Embryonic facial prominence (tissue), 1 donor: ENCODE data around the gene WBP4.
"Not testable (repeated sequence)": the region's sequence is repeated elsewhere in the genome, so short reads cannot be mapped to it uniquely, and the experiment has no call there.

Experiments used
- DNase-seq: peaks from one replicate; pipeline ENCODE4 v3.0.0-alpha.2; 2016; ENCODE audit errors: extremely low spot score

WBP4 gene, protein sequence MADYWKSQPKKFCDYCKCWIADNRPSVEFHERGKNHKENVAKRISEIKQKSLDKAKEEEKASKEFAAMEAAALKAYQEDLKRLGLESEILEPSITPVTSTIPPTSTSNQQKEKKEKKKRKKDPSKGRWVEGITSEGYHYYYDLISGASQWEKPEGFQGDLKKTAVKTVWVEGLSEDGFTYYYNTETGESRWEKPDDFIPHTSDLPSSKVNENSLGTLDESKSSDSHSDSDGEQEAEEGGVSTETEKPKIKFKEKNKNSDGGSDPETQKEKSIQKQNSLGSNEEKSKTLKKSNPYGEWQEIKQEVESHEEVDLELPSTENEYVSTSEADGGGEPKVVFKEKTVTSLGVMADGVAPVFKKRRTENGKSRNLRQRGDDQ

DNA sequence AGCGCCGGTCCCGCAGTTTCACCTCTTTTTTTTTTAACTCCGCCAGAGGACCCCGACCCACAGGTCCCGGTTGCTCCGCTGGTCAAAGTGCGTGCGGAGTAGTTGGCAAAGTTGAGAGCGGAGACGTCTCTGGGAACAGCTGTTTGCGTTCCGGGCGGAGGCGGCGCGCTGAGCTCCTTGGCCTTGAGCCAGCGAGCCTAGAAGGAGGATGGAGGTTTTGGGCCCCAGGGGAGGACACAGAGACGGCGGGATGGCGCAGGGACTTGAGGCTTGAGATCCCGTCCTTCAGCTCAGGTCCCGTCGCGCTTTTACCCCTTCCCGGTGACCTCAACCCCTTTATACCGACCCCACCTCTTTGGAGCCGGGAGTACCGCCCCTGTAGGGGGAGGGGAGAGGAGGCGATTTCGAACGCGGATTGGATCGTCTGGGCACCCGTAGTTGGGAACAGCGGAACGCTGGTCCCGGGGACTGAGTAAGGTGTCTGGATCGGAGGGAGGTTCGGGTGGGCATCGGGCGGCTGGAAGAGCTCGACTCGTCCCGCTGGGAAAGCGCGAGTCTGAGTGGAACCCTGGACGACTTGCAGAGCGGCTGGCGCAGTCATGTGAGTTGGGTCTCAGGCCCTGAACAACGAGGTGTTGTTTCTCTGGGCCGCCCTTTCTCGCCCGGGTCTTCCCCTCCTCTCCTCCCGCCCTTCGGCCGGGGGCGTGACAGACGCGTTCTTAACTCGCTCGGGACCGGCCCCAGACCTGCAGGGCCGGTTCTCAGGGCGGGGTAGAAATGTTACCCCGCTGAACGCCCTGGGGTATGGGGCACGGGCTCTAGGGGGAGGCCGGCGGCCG is at the start of gene WBP4:
TSS of gene WBP4 (plus strand) at position 435 of the 839 bp plus-strand sequence. CDS start at position 600, 165 bp downstream.
- DNase-seq = peak; percentile 91

DNA sequence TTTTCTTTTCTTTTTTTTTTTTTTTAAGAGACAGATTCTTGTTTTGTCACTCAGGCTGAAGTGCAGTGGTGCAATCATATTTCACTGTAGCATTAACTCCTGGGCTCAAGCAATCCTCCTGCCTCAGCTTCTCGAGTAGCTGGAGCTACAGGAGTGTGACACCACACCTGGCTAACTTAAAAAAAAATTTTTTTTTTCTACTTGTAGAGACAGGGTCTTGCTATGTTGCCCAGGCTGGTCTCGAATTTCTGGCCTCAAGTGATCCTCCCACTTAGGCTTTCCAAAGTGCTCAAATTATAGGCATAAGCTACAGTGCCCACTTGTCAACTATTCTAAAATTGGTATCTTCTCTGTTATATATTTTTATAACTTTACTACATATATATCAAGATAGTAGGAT is 48.8 kb upstream of the WBP4 start:
- no peak for DNase-seq

DNA sequence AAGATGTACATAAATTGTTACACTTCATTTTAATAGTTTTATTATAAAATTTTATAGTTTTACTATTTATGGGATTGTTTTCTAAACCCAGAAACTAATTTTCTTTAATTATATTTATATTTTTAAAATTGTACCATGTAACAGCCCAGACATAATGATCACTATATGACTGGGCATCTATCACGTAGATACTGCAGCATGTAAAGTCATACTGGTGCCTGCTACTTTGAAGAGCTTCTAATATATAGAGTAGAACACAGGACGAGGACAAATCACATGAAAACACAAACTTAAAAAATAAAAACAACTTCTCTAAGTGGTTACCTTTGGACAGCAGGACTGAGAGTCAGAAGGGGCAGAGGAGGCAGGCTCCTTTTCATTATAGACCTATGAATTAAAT is 47.5 kb upstream of the WBP4 start:
- no peak for DNase-seq

DNA sequence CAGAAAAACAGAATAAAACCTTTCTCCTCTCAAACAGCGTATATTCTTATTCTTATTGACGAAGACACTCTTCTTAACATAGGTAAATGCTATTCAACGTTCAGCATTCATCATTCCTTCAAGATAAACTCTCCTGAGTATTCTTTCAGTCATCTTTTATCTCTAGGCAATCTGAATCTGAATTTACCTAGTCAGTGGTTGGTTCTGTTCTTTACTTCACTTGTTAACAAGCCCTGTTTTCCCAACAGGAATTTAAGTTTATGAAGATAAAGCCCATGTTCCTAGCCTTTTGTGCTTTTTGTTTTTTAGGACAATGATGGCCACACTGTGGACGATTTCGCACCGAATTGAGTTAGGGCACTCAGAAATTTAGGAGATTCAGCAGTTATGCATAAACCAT is 45.4 kb upstream of the WBP4 start:
- DNase-seq = no peak

DNA sequence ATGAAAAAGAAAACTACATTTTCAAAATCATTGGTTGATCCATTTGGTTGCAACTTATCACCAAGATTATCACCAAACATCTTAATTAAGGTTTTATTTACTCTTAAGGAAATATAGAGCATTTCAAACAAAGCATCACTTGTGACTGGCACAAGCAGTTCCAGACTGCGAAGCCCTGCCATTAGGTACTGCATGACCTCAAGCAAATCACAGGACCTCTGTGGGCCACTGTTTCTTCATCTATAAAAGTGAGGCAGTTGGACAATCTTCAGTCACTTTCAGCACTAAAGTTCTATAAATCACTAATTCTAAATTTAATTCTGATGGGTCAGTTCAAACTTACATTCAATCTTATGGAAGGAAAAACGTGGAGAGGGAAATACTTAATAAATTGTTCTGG is 44.1 kb upstream of the WBP4 start:
- no peak for DNase-seq

DNA sequence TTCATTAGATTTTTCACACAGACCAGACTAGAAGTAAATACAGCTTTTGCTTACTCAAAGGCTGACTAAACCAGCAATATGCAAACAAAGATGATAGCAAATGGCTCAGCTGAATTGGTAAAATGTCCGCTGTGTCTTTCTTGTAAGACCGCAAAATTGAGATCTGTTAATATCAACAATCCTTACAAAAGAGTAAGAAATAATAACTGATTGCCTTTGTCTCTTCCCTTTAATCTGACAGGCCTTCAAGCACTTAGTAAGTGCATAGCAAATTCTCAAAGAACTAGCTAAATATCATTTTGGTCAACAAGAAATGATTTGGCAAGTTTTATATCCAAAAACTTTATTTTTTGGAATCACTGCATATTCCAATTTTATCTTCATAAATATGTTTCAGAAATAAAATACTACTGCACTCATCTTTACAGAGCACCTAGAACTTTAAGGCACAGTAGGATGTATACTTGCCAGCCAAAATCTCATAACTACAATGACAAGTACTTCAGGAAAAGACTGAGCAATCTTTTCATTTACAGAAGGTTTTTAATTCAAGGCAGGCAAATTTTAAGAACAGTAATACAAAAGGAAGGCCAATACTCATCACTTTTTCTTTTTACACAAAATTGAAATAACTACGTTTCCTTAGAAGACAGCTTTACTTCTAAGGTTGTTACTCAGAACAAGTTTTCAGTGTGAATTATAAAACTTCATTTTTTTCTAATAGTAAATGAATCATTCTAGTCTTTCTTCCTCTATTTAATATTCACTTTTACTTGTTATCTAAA is 43.3 kb upstream of the WBP4 start:
- DNase-seq = no peak

DNA sequence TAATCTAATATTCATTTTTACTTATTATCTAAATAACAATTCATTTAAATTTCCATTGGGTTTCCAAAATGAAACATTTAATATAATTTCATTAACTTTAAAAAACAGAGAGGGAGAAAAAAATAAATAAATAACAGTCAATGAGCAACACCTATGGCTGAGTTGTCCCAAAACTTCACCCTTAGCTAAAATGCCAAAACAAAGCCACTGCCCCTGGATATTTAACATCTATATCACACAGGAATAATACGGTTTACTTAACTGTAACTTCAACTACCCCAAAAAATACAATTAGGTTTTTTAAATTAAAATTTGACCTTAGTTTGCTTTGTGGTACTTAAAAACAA is 42.7 kb upstream of the WBP4 start:
- DNase-seq = no peak

DNA sequence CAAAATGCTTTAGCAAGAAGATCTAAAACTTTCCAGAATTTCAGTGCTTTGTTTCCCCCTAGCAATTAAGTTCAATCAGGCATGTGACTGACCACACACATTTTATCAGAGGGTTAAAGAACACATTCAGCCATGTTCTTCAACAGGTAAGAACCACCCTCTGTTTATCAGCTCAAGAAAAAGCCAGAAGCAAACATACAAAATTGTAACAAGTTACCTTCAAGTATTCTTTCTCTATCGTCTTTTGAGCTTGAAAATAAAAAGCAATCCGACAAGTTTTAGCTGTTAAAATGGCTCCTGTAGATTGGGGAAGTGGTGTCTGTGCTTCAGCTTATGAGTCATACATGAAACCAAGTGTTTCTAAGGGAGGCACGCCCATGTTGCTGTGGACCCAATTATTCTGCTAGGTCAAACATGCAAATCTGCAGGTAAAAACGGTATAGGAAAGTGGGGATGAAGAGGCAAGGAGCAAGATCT is 42.3 kb upstream of the WBP4 start, which contains the start of gene ELF1:
TSS of gene ELF1 (minus strand) at position 306 of the 477 bp plus-strand sequence. CDS start 37,262 bp downstream, outside the sequence.
- DNase-seq = no peak

DNA sequence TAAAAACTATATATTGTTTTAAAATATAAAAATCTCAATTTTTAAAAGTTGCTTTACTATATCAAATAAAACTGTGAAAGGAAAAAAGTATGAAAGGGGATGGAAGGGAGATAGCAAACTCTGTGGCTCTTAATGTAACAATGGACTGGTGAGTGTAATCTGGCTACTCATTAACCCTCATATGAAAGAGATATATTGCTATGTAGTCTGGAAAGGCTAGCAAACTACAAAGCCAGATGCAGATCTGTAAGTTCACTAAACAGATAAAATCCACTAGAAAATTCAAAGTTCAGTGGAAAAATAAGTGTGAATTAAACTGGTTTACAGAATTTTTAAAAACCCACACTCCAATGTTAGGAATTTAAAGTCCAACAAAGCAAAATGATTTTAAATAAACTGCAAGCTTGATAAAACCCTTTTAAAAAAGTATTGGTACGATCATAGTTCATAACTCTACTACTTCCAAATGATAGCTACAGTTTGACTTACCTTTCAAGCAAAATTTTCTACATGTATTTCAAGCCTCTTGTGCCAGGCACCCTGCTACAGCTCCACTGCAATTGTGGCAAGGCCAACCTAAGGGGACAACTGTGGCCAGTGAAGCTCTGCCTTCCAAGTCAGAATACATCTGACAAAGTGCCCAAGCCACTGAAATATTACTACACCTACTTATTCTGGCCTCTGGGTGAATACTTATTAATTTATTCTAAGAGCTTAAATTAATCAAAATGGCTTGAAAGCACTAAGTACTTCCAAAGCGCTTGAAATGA is 41.5 kb upstream of the WBP4 start:
- DNase-seq = no peak

DNA sequence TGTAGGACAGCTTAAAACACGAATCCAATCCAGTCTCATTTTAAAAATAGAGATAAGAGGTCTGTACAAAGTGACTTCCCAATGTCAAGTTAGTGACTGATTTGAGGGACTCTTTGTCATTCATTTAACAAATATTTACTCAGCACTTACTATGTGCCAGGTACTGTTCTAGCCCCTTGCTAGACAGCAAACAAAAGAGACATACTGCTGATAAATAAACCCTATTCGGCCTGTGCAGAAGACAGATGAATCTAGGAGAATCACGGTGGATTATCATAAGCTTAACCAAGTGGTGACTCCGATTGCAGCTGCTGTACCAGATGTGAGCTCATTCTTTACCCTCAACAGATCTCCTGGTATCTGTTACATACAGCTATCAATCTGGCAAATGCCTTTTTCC is 35.8 kb upstream of the WBP4 start:
- no peak for DNase-seq

DNA sequence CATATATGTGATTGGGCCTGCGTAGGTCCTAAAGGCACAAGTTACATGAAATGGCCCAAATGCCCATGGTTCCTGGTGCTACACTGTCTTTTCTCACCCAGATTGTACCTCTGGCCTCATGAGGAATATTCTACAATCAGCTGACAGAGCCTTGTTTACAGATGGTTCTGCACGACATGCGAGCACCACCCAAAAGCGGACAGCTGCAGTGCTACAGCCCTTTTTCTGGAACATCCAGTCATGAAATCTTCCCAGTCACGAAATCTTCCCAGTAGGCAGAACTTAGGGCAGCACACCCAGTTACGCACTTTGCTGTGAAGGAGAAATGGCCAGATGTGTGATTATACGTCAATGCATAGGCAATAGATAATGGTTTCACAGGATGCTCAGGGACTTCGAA is 34.5 kb upstream of the WBP4 start:
- DNase-seq = no peak

DNA sequence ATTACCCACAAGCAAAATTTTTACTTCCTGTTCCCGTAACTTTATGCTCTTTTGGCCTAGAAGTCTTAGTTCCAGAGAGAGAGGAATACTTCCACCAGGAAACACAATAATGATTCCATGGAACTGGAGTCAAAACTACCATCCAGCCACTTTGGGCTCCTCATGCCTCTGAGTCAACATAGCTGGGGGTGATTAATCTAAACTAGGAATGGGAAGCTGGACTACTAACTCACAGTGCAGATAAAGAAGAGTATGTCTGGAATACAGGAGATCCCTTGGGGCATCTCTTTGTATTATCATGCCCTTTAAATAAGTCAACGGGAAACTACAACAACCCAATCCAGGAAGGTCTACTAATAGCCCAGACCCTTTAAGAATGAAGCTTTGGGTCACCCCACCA is 33.3 kb upstream of the WBP4 start:
- no peak for DNase-seq

DNA sequence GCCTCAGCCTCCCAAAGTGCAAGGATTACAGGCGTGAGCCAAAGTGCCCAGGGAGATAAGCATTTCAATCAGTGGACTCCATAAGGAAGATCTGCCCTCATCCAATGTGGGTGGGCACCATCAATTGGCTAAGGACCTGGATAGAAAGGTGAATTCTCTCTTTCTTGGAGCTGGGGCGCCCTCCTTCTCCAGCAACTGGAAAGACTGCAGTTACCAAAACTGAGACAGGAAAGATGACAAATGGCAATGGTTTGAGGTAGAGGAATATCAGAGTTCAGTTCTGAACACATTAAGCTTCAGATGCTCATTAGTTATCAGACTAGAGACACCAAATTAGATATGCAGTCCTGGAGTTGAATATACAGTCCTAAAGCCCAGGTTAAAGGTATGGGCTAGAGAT is 31.7 kb upstream of the WBP4 start:
- DNase-seq = no peak

DNA sequence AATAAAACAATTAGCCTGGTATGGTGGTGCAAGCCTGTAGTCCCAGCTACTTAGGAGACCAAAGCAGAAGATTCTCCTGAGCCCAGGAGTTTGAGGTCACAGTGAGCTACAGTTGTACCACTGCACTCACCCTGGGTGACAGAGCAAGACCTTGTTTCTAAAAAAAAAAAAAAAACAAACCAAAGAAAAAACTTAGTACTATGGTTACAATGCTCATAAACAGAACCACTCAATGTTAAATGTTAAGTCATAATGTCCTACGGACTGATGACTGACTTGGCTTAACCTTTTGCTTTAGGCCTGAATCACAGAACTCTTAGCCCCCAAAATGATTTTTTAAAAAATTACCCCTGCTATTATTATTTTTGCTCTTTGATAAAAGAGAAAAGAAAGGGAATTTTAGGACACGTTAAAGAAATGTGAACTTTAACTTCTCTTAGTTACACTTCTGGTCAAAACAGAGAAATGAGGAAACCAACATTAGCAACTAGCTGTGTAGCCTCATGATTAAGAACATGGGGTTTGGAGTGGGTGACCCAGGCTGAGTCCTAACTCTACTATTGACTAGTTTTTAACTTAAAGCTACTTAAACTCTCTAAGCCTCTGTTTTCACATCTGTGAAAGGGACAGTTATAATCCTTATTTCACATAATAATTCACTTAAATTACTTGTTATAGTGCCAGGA is 28.5 kb upstream of the WBP4 start:
- DNase-seq = no peak

DNA sequence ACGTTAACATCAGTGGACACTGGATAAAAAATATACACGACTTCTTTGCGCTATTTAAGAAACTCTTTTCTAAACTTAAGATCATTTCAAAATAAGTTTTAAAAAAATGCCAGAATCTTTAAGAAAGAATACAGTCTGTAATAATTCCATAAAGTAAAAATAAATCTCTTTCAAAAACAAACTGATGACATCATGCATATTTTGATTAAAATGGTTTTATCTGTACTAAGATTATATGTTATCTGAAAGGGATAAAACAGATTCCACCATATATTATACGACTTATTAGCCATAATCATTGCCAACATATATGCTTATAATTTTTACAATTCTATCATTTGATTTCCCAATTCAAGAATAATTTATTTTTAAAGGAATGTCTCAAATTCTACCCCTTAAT is 26.9 kb upstream of the WBP4 start:
- no peak for DNase-seq

DNA sequence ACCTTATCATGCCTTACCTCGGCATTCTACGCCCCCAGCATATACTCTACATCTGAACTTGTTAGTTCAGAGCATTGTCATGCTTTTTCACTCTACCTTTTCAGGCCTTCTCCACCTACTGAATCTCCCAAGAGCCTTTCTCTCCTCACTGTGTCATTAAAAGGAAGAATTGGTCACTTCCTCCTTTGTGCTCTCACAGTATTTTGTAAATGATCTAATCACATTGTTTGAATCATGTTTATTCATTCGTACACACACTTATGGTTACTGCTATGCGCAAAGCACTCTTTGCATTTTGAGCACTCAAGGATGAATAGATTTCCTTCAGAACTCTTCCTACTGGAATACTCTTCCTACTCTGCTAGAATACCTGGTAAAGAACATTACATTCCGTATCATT is 26.4 kb upstream of the WBP4 start:
- DNase-seq = no peak

DNA sequence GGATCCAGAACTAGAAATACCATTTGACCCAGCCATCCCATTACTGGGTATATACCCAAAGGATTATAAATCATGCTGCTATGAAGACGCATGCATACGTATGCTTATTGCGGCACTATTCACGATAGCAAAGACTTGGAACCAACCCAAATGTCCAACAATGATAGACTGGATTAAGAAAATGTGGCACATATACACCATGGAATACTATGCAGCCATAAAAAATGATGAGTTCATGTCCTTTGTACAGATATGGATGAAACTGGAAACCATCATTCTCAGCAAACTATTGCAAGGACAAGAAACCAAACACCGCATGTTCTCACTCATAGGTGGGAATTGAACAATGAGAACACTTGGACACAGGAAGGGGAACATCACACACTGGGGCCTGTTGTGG is 24.8 kb upstream of the WBP4 start:
- not testable (repeated sequence) for DNase-seq

DNA sequence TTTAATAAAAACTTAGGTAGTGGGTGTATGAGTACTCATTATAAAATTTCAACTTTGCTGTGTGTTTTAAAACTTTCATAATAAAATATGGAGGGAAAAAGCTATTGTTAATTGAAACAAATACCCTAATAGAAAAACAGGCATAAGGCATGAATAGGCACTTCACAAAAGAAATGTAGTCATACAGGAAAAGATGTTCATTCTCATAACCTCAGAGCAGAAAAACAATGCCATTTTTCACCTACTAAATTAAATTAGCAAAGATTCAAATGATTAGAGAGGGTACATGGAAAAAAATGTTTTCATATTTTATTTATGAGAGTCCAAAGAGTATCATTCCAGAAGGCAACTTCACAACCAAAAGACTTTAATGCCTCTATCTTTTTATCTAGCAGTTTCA is 21.6 kb upstream of the WBP4 start:
- DNase-seq = no peak

DNA sequence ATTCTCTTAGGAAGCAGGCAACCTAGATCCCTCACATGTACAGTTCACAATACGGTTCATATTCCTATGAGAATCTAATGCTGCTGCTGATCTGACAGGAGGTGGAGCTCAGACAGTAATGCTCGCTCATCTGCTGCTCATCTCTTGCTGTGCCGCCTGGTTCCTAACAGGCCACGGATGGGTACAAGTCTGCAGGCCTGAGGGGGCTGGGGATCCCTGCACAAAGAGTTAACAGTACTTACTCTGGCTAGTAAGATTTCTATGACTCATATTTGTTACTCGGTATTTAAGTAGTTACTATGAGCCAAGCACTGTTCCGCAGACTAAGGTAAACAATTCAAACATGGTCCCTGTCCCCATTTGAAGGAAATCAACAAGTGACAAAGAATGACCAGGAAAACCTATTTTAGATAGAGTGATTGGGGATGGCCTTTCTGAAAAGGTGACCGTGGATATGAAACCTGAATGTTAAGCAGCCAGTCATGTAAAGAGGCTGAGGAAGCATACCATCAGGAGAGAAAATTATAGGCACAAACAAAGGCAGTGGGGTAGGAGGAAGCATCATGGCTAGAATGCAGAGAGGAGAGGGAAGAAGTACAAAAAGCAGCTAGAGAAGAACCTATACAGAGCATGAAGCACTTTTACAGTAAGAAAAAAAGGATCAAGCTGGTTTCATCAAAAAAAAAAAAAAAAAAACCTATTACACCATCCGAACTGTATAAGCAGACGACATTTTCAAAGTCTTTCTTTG is 20.6 kb upstream of the WBP4 start:
- DNase-seq = no peak

DNA sequence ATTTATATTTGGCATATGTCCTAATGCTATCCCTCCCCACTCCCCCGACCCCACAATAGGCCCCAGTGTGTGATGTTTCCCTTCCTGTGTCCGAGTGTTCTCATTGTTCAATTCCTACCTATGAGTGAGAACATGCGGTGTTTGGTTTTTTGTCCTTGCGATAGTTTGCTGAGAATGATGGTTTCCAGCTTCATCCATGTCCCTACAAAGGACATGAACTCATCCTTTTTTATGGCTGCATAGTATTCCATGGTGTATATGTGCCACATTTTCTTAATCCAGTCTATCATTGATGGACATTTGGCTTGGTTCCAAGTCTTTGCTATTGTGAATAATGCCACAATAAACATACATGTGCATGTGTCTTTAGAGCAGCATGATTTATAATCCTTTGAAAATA is 18.9 kb upstream of the WBP4 start:
- not testable (repeated sequence) for DNase-seq
